GM18508 (cell line): ENCODE measurements around the gene CENPC.
"Not testable (repeated sequence)": the region's sequence is repeated elsewhere in the genome, so short reads cannot be mapped to it uniquely, and the experiment has no call there.

ENCODE experiments used
- ATAC-seq: cut with Tn5 transposase; IDR thresholded peaks from one replicate; pipeline ENCODE4 v1.9.1; 2021; ENCODE audit warnings: moderate number of reproducible peaks; ENCODE audit not compliant: insufficient read depth, unreplicated experiment

CENPC gene

GRCh38 chr4:67480810-67481209 lies 64.5 kb downstream of the CENPC start:
- no peak for ATAC-seq

- no peak for ATAC-seq
These were observed 70.1 kb downstream of the CENPC start for GRCh38 chr4:67475155-67475554.

- ATAC-seq = no peak
These were observed 74.4 kb downstream of the CENPC start for GRCh38 chr4:67470871-67471270.

- ATAC-seq = no peak
These were observed 76.5 kb downstream of the CENPC start for GRCh38 chr4:67468830-67469229.

- no peak for ATAC-seq
These were observed 78.6 kb downstream of the CENPC start for GRCh38 chr4:67466751-67467150.

- ATAC-seq = no peak
These were observed 79.6 kb downstream of the CENPC start for GRCh38 chr4:67465763-67466052.

GRCh38 chr4:67465032-67465762 lies 80.1 kb downstream of the CENPC start:
- ATAC-seq = no peak

- no peak for ATAC-seq
These were observed 84.7 kb downstream of the CENPC start for GRCh38 chr4:67460574-67460973.

GRCh38 chr4:67459164-67459563 lies 86.1 kb downstream of the CENPC start:
- no peak for ATAC-seq

GRCh38 chr4:67456577-67457196 lies 88.6 kb downstream of the CENPC start:
- no peak for ATAC-seq

- not testable (repeated sequence) for ATAC-seq
These were observed 92.5 kb downstream of the CENPC start for GRCh38 chr4:67452846-67453205.

- ATAC-seq = no peak
These were observed 93.0 kb downstream of the CENPC start for GRCh38 chr4:67452100-67452845.

- ATAC-seq = no peak
These were observed 93.8 kb downstream of the CENPC start for GRCh38 chr4:67451464-67451863.

GRCh38 chr4:67448621-67449020 lies 96.7 kb downstream of the CENPC start:
- ATAC-seq = no peak

- ATAC-seq = no peak
These were observed 97.4 kb downstream of the CENPC start for GRCh38 chr4:67447873-67448272.

GRCh38 chr4:67446811-67447210 lies 98.5 kb downstream of the CENPC start:
- no peak for ATAC-seq

- ATAC-seq = not testable (repeated sequence)
These were observed 99.4 kb downstream of the CENPC start for GRCh38 chr4:67445881-67446280.

- no peak for ATAC-seq
These were observed 106.3 kb downstream of the CENPC start for GRCh38 chr4:67438975-67439374.

- ATAC-seq = no peak
These were observed 107.2 kb downstream of the CENPC start for GRCh38 chr4:67437974-67438713.

- ATAC-seq = peak; percentile 95
These were observed 108.6 kb downstream of the CENPC start for GRCh38 chr4:67436742-67437141.

- ATAC-seq = no peak
These were observed 114.3 kb downstream of the CENPC start for GRCh38 chr4:67430989-67431388.
